GM12891 (cell line): ENCODE data around the gene TRIP6.

Experiments
- POLR2A ChIP-seq: IDR thresholded peaks from 2 replicates; pipeline ENCODE4 v1.6.1; 2011; ENCODE audit warnings: low read depth, low read length, control low read depth
- POLR2AphosphoS5 ChIP-seq: IDR thresholded peaks from 2 replicates; pipeline ENCODE4 v1.6.1; 2011; ENCODE audit warnings: low read depth, low read length, control low read depth
- TAF1 ChIP-seq: IDR thresholded peaks from 2 replicates; pipeline ENCODE4 v1.6.1; 2011; ENCODE audit warnings: low read depth, low read length, control low read depth

- TF ChIP-seq POLR2A (no peak), TAF1 (no peak), POLR2AphosphoS5 (no peak)
Observed at GRCh38 chr7:100901921-100902332, 34.7 kb downstream of the TRIP6 start.
